HUES6 (cell line): ENCODE results near the gene CCDC9B.
A peak's percentile ranks its signal among the peaks of the same experiment; 100 is the strongest.

Experiments
- H3K27ac ChIP-seq: 2 replicates; pipeline ENCODE4 v1.7.0; 2013; ENCODE audit warnings: low read depth, mild to moderate bottlenecking, low read length, inconsistent platforms
- H3K27me3 ChIP-seq: 2 replicates; pipeline ENCODE4 v1.6.1; 2013; ENCODE audit warnings: low read length; ENCODE audit not compliant: control insufficient read depth, insufficient read depth
- H3K36me3 ChIP-seq: 2 replicates; pipeline ENCODE4 v1.6.1; 2013; ENCODE audit warnings: low read length; ENCODE audit not compliant: control insufficient read depth, insufficient read depth
- H3K4me1 ChIP-seq: 2 replicates; pipeline ENCODE4 v1.6.1; 2013; ENCODE audit warnings: low read length; ENCODE audit not compliant: control insufficient read depth, insufficient read depth
- H3K4me3 ChIP-seq: 2 replicates; pipeline ENCODE4 v1.5.1; 2013; ENCODE audit warnings: low read depth, low read length
- H3K9ac ChIP-seq: one replicate; pipeline ENCODE4 v1.6.1; 2013; ENCODE audit warnings: mild to moderate bottlenecking, low read length
- H3K9me3 ChIP-seq: 2 replicates; pipeline ENCODE4 v1.6.1; 2013; ENCODE audit warnings: low read depth, low read length; ENCODE audit not compliant: control insufficient read depth, insufficient read depth

CCDC9B gene

GRCh38 chr15:40313531-40314398 is 27.0 kb downstream of the CCDC9B start:
- peaks cover 16% of the 10 kb centered on the region; the same call in 1 of the 2 replicates for H3K27me3 ChIP-seq
- H3K9ac ChIP-seq = no peak overlapping the region
- H3K27ac ChIP-seq = no peak overlapping the region
- H3K4me3 ChIP-seq = no peak overlapping the region
- no peaks in the 10 kb centered on the region for H3K36me3 ChIP-seq
- peaks cover 19% of the 10 kb centered on the region for H3K4me1 ChIP-seq
- no peaks in the 10 kb centered on the region for H3K9me3 ChIP-seq

GRCh38 chr15:40312370-40313158 is 28.2 kb downstream of the CCDC9B start:
- Histone ChIP-seq H3K4me1 (peaks cover 28% of the 10 kb centered on the region), H3K9me3 (no peaks in the 10 kb centered on the region), H3K36me3 (no peaks in the 10 kb centered on the region), H3K27ac (no peak overlapping the region), H3K27me3 (peaks cover 16% of the 10 kb centered on the region; the same call in 1 of the 2 replicates), H3K4me3 (no peak overlapping the region), H3K9ac (no peak overlapping the region)

GRCh38 chr15:40310993-40311392 is 29.7 kb downstream of the CCDC9B start:
- no peak overlapping the region for H3K9ac ChIP-seq
- H3K4me3 ChIP-seq = no peak overlapping the region
- H3K4me1 ChIP-seq = peaks cover 41% of the 10 kb centered on the region
- H3K9me3 ChIP-seq = no peaks in the 10 kb centered on the region
- H3K27me3 ChIP-seq = peaks cover 16% of the 10 kb centered on the region; the same call in 1 of the 2 replicates
- H3K27ac ChIP-seq = no peak overlapping the region
- H3K36me3 ChIP-seq = no peaks in the 10 kb centered on the region

GRCh38 chr15:40310001-40310959 is 30.5 kb downstream of the CCDC9B start:
- Histone ChIP-seq H3K27ac (no peak overlapping the region), H3K9ac (no peak overlapping the region), H3K4me1 (peaks cover 41% of the 10 kb centered on the region)

GRCh38 chr15:40309344-40309862 is 31.3 kb downstream of the CCDC9B start:
- peaks cover 41% of the 10 kb centered on the region for H3K4me1 ChIP-seq
- no peaks in the 10 kb centered on the region for H3K36me3 ChIP-seq
- peaks cover 16% of the 10 kb centered on the region; the same call in 1 of the 2 replicates for H3K27me3 ChIP-seq
- no peak overlapping the region for H3K4me3 ChIP-seq
- no peaks in the 10 kb centered on the region for H3K9me3 ChIP-seq
- no peak overlapping the region for H3K27ac ChIP-seq
- H3K9ac ChIP-seq = no peak overlapping the region

More at GRCh38 chr15:40310001-40310959, 30.5 kb downstream of the CCDC9B start:
- Histone ChIP-seq H3K36me3 (no peaks in the 10 kb centered on the region), H3K4me3 (no peak overlapping the region), H3K9me3 (no peaks in the 10 kb centered on the region), H3K27me3 (peaks cover 16% of the 10 kb centered on the region; the same call in 1 of the 2 replicates)

GRCh38 chr15:40307421-40308211 is 33.1 kb downstream of the CCDC9B start, which contains the start of gene PLCB2:
PLCB2 (minus strand) TSS chr15:40307935; CDS start chr15:40307672, 263 bp downstream.
- H3K27ac ChIP-seq = no peak within 1 kb of the TSS
- no peak within 1 kb of the TSS for H3K9ac ChIP-seq
- peaks cover 16% of the 10 kb centered on the region; the same call in 1 of the 2 replicates for H3K27me3 ChIP-seq
- peak within 1 kb of the TSS; percentile 42; the same call in 1 of the 2 replicates for H3K4me3 ChIP-seq
- H3K9me3 ChIP-seq = no peaks in the 10 kb centered on the region
- peaks cover 34% of the 10 kb centered on the region for H3K4me1 ChIP-seq
- H3K36me3 ChIP-seq = no peaks in the 10 kb centered on the region

DNA sequence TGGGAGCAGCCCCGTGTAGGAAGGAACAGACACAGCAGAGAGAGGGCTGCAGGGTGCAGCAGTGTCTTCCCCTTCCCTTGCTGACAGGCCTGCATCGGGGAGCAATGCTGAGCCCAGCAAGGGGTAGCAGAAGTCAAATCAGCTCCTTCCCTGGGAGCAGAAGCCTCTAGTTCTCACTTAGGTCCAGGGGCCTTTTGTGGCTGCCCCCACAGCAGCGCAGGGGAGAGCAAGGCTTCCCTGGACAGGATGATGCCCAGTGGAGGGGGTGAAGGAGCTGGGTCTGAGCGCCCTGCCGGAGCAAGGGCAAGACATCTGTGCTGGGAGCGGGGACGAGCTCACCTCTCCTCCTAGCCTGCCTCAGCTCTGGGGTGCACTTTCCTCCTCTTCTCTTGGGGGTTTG is 33.8 kb downstream of the CCDC9B start:
- Histone ChIP-seq H3K36me3 (no peaks in the 10 kb centered on the region), H3K9me3 (no peaks in the 10 kb centered on the region), H3K9ac (no peak overlapping the region), H3K27me3 (peaks cover 11% of the 10 kb centered on the region; the same call in 1 of the 2 replicates), H3K4me1 (peaks cover 39% of the 10 kb centered on the region), H3K27ac (no peak overlapping the region), H3K4me3 (no peak overlapping the region)

DNA sequence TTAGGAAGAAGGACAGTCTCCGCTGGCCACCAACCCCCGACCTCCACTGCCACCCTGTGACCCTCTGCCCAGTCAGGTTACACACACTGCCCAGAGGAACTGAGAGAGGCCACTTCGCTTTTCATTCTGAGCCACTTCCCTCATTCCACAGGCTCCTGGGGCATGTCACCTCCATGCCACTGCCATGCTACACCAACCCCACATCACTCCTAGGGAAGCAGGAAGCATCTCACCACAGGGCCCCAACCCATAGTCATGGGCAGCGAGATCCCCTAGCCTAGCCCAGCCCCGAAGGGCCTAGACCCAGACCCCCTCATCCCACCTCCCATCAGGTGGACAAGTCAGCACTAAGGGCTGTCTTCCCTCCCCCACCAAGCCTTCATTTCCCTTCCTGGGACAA is 34.4 kb downstream of the CCDC9B start:
- Histone ChIP-seq H3K9me3 (no peaks in the 10 kb centered on the region), H3K4me1 (peaks cover 44% of the 10 kb centered on the region), H3K27me3 (peaks cover 9% of the 10 kb centered on the region; the same call in 1 of the 2 replicates), H3K36me3 (no peaks in the 10 kb centered on the region), H3K4me3 (no peak overlapping the region), H3K27ac (no peak overlapping the region), H3K9ac (no peak overlapping the region)

DNA sequence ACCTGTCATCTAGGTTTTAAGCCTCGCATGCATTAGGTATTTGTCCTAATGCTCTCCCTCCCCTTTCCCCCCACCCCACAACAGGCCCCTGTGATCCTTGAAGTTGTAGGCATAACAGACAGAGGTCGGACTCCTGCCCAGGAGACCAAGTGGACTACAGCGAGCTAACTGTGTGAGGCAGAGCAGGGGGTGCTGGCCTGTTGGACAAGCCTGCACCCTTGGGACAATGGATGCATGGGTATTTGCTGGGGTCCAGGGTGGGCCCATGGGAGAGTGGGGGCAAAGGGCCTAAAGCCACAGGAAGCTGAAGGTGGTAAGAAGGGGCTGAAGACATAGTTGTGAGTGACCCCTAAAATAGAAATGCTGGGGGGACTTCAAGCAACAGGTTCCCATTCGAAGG is 35.5 kb downstream of the CCDC9B start:
- H3K4me3 ChIP-seq = no peak overlapping the region
- peaks cover 6% of the 10 kb centered on the region; the same call in 1 of the 2 replicates for H3K9me3 ChIP-seq
- peaks cover 46% of the 10 kb centered on the region for H3K4me1 ChIP-seq
- no peaks in the 10 kb centered on the region for H3K36me3 ChIP-seq
- no peak overlapping the region for H3K27ac ChIP-seq
- H3K9ac ChIP-seq = no peak overlapping the region
- H3K27me3 ChIP-seq = no peaks in the 10 kb centered on the region
